H9 (cell line): ENCODE measurements around the gene SASH3. TPM values are rescaled to one million over a fixed set of nuclear protein-coding genes. Genes with fewer than 3 reads are reported as not detected.

Source experiments
- DNase-seq: peaks from one replicate; pipeline ENCODE4 v3.0.0-alpha.2; 2017
- H2AFZ ChIP-seq: one replicate; pipeline ENCODE4 v1.6.1; 2013; ENCODE audit warnings: mild to moderate bottlenecking, low read length, control low read depth, moderate library complexity
- H2AK5ac ChIP-seq: 2 replicates; pipeline ENCODE4 v1.6.1; 2013; ENCODE audit warnings: low read length, control low read depth, mixed read lengths; ENCODE audit not compliant: insufficient read length
- H2BK120ac ChIP-seq: one replicate; pipeline ENCODE4 v1.6.1; 2013; ENCODE audit warnings: low read depth, mild to moderate bottlenecking, low read length, control low read depth, inconsistent platforms; ENCODE audit not compliant: poor library complexity, severe bottlenecking
- H2BK12ac ChIP-seq: 2 replicates; pipeline ENCODE4 v1.6.1; 2013; ENCODE audit warnings: low read length, control low read depth, mixed read lengths, low read depth; ENCODE audit not compliant: insufficient read length
- H2BK15ac ChIP-seq: 2 replicates; pipeline ENCODE4 v1.6.1; 2013; ENCODE audit warnings: low read depth, low read length, control low read depth
- H2BK20ac ChIP-seq: one replicate; pipeline ENCODE4 v1.6.1; 2013; ENCODE audit warnings: low read depth, mild to moderate bottlenecking, low read length, control low read depth, inconsistent platforms; ENCODE audit not compliant: poor library complexity, severe bottlenecking
- H2BK5ac ChIP-seq: 2 replicates; pipeline ENCODE4 v1.6.1; 2013; ENCODE audit warnings: low read length, control low read depth, mixed read lengths; ENCODE audit not compliant: insufficient read length
- H3K14ac ChIP-seq: 2 replicates; pipeline ENCODE4 v1.6.1; 2013; ENCODE audit warnings: low read length, control low read depth; ENCODE audit not compliant: insufficient read depth
- H3K18ac ChIP-seq: 2 replicates; pipeline ENCODE4 v1.6.1; 2013; ENCODE audit warnings: low read depth, mild to moderate bottlenecking, mixed read lengths, low read length, control low read depth; ENCODE audit not compliant: insufficient read length
- H3K23ac ChIP-seq: 2 replicates; pipeline ENCODE4 v1.6.1; 2013; ENCODE audit warnings: low read length, control low read depth, mixed read lengths, low read depth; ENCODE audit not compliant: insufficient read length
- H3K23me2 ChIP-seq: 2 replicates; pipeline ENCODE4 v1.6.1; 2013; ENCODE audit warnings: low read depth, mild to moderate bottlenecking, mixed read lengths, low read length, control low read depth; ENCODE audit not compliant: insufficient read length, poor library complexity, severe bottlenecking
- H3K27ac ChIP-seq: 2 replicates; pipeline ENCODE4 v1.5.1; 2013; ENCODE audit warnings: low read length, control low read depth, mixed read lengths, low read depth; ENCODE audit not compliant: insufficient read length
- H3K27me3 ChIP-seq: 2 replicates; pipeline ENCODE4 v1.6.1; 2013; ENCODE audit warnings: low read length, control low read depth, inconsistent platforms; ENCODE audit not compliant: insufficient read depth
- H3K4ac ChIP-seq: 2 replicates; pipeline ENCODE4 v1.6.1; 2013; ENCODE audit warnings: low read depth, mild to moderate bottlenecking, control low read depth, inconsistent platforms, low read length, moderate library complexity
- H3K4me1 ChIP-seq: 2 replicates; pipeline ENCODE4 v1.6.1; 2013; ENCODE audit warnings: low read length, control low read depth, inconsistent platforms; ENCODE audit not compliant: insufficient read depth
- H3K4me2 ChIP-seq: 2 replicates; pipeline ENCODE4 v1.6.1; 2013; ENCODE audit warnings: low read length, control low read depth, mixed read lengths; ENCODE audit not compliant: insufficient read length, insufficient read depth
- H3K56ac ChIP-seq: 2 replicates; pipeline ENCODE4 v1.6.1; 2013; ENCODE audit warnings: low read depth, mild to moderate bottlenecking, mixed read lengths, low read length, control low read depth; ENCODE audit not compliant: insufficient read length
- H3K79me1 ChIP-seq: 2 replicates; pipeline ENCODE4 v1.6.1; 2013; ENCODE audit warnings: low read depth, mild to moderate bottlenecking, moderate library complexity, low read length, control low read depth, inconsistent platforms; ENCODE audit not compliant: insufficient read depth, poor library complexity, severe bottlenecking
- H3K79me2 ChIP-seq: 2 replicates; pipeline ENCODE4 v1.6.1; 2013; ENCODE audit warnings: low read length, control low read depth, inconsistent platforms; ENCODE audit not compliant: insufficient read depth
- H3K9ac ChIP-seq: 2 replicates; pipeline ENCODE4 v1.6.1; 2013; ENCODE audit warnings: low read length, control low read depth, mixed read lengths; ENCODE audit not compliant: insufficient read length; ENCODE audit errors: extremely low read depth
- H3K9me3 ChIP-seq: one replicate; pipeline ENCODE4 v1.6.1; 2013; ENCODE audit warnings: low read depth, low read length, inconsistent platforms; ENCODE audit not compliant: control insufficient read depth
- H3T11ph ChIP-seq: one replicate; pipeline ENCODE4 v1.6.1; 2013; ENCODE audit warnings: mild to moderate bottlenecking, low read length, control low read depth, inconsistent platforms
- H4K20me1 ChIP-seq: one replicate; pipeline ENCODE4 v1.6.1; 2013; ENCODE audit not compliant: control insufficient read depth, insufficient read length, insufficient read depth
- H4K5ac ChIP-seq: 2 replicates; pipeline ENCODE4 v1.6.1; 2013; ENCODE audit warnings: low read depth, mild to moderate bottlenecking, mixed read lengths, low read length, control low read depth; ENCODE audit not compliant: insufficient read length
- H4K8ac ChIP-seq: replicated peaks from 2 replicates; pipeline ENCODE4 v1.6.1; 2013; ENCODE audit warnings: low read length, control low read depth, mixed read lengths, low read depth; ENCODE audit not compliant: insufficient read length
- H4K91ac ChIP-seq: 2 replicates; pipeline ENCODE4 v1.6.1; 2013; ENCODE audit warnings: low read depth, mild to moderate bottlenecking, moderate library complexity, mixed read lengths, low read length, control low read depth; ENCODE audit not compliant: insufficient read length
- H3K27ac Mint-ChIP-seq, 3 experiments: 2 replicates in 2 of 3; 3 replicates in 1 of 3; pipeline ENCODE4 v1.8.0; 2020 to 2021; ENCODE audit warnings: mixed read lengths in 3 of 3, mild to moderate bottlenecking in 1 of 3, moderate library complexity in 1 of 3
- H3K27me3 Mint-ChIP-seq: 2 replicates; pipeline ENCODE4 v1.8.0; 2021; ENCODE audit warnings: low read depth, mild to moderate bottlenecking, moderate library complexity, mixed read lengths
- H3K36me3 Mint-ChIP-seq, 3 experiments: 2 replicates in 2 of 3; 3 replicates in 1 of 3; pipeline ENCODE4 v1.8.0; 2020 to 2021; ENCODE audit warnings: low read depth in 3 of 3, mixed read lengths in 3 of 3; ENCODE audit not compliant: insufficient read depth in 1 of 3
- H3K4me1 Mint-ChIP-seq, 2 experiments: 2 replicates each; pipeline ENCODE4 v1.8.0; 2020; ENCODE audit warnings: mixed read lengths in 2 of 2
- H3K4me3 Mint-ChIP-seq, 2 experiments: 2 replicates in 1 of 2; 3 replicates in 1 of 2; pipeline ENCODE4 v1.8.0; 2020 to 2021; ENCODE audit warnings: mild to moderate bottlenecking in 2 of 2, mixed read lengths in 2 of 2, moderate library complexity in 1 of 2
- H3K9me3 Mint-ChIP-seq, 2 experiments: 2 replicates in 1 of 2; 3 replicates in 1 of 2; pipeline ENCODE4 v1.8.0; 2020; ENCODE audit warnings: mild to moderate bottlenecking in 2 of 2, mixed read lengths in 2 of 2, moderate library complexity in 1 of 2
- CTCF ChIP-seq: fragments of 200-600 bp; sonication (generic); conservative IDR thresholded peaks from 3 replicates; pipeline ENCODE4 v1.8.0; 2021; ENCODE audit warnings: antibody characterized with exemption, mild to moderate bottlenecking
- WGBS: extraction: QIAGEN DNeasy Blood & Tissue Kit; methylation state at CpG from one replicate; pipeline ENCODE4 v1.1.7; 2013; ENCODE audit warnings: missing lambda C conversion rate, low lambda C conversion rate, mixed read lengths; ENCODE audit not compliant: insufficient read length; ENCODE audit errors: extremely low coverage; 5-methylcytosine and 5-hydroxymethylcytosine counted together
- total RNA-seq: library from RNA; stranded (reverse); gene quantifications from 2 replicates; pipeline ENCODE4 v1.2.1, GENCODE V29; 2021

The SASH3 gene
- total RNA-seq, 1 experiment from 2014 or later, result not detected

GRCh38 chrX:129830494-129830893 lies 50.7 kb downstream of the SASH3 start:
- no peak overlapping the region for H3K4me3 Mint-ChIP-seq
- H2AFZ ChIP-seq, result no peak overlapping the region
- H3K9ac ChIP-seq, result no peak overlapping the region
- no peak overlapping the region for H3T11ph ChIP-seq
- H4K8ac ChIP-seq, result no peak overlapping the region
- no peak overlapping the region for H3K23ac ChIP-seq
- no peak overlapping the region for H3K27ac Mint-ChIP-seq
- no peak for TF ChIP-seq CTCF
- H3K9me3 ChIP-seq, result peaks cover 7% of the 10 kb centered on the region
- no CpG with 5 or more reads among the region's 4 CpGs for WGBS
- H3K27me3 Mint-ChIP-seq, result no peaks in the 10 kb centered on the region
- H2AK5ac ChIP-seq, result no peak overlapping the region
- H3K4me1 ChIP-seq, result no peaks in the 10 kb centered on the region; the same call in 1 of the 2 replicates
- H4K5ac ChIP-seq, result no peak overlapping the region
- no peaks in the 10 kb centered on the region for H3K79me1 ChIP-seq
- H3K9me3 Mint-ChIP-seq, result peaks cover 0 to 53% of the 10 kb centered on the region in 2 experiments; a peak in 2 of 5 replicates
- no peak overlapping the region for H4K91ac ChIP-seq
- peaks cover 3% of the 10 kb centered on the region in 2 experiments; a peak in 2 of 4 replicates for H3K4me1 Mint-ChIP-seq
- no peak overlapping the region for H2BK5ac ChIP-seq
- no peaks in the 10 kb centered on the region for H3K23me2 ChIP-seq
- no peak overlapping the region for H3K18ac ChIP-seq
- no peak overlapping the region for H2BK20ac ChIP-seq
- peaks cover 18 to 29% (median 20%) of the 10 kb centered on the region in 3 experiments; a peak in 6 of 7 replicates for H3K36me3 Mint-ChIP-seq
- H3K79me2 ChIP-seq, result 0 out of 2 replicates have a peak, but pooled peaks cover 2% of the 10 kb centered on the region
- no peaks in the 10 kb centered on the region for H3K27me3 ChIP-seq
- H2BK120ac ChIP-seq, result no peak overlapping the region
- no peak overlapping the region for H3K27ac ChIP-seq
- DNase-seq, result no peak
- no peaks in the 10 kb centered on the region for H4K20me1 ChIP-seq
- H3K56ac ChIP-seq, result no peak overlapping the region
- H3K4me2 ChIP-seq, result no peak overlapping the region
- H3K14ac ChIP-seq, result no peak overlapping the region
- no peak overlapping the region for H2BK12ac ChIP-seq
- no peak overlapping the region for H2BK15ac ChIP-seq
- no peak overlapping the region for H3K4ac ChIP-seq
